Subcutaneous abdominal adipose tissue (tissue), 5 donors: ENCODE measurements around the gene PAFAH1B1.
"Not testable (repeated sequence)": the region's sequence is repeated elsewhere in the genome, so short reads cannot be mapped to it uniquely, and the experiment has no call there.

Experiments
- H3K27ac ChIP-seq: one replicate; pipeline ENCODE4 v1.7.0; 2013; ENCODE audit warnings: low read depth, mild to moderate bottlenecking, inconsistent platforms, low read length, moderate library complexity
- H3K27me3 ChIP-seq, 5 donors: one replicate each; pipeline ENCODE4 v1.7.0; 2013; ENCODE audit warnings: low read length in 5 of 5, inconsistent platforms in 1 of 5; ENCODE audit not compliant: control insufficient read depth in 5 of 5, insufficient read depth in 4 of 5
- H3K36me3 ChIP-seq, 5 donors: one replicate each; pipeline ENCODE4 v1.7.0; 2013; ENCODE audit warnings: low read length in 5 of 5; ENCODE audit not compliant: control insufficient read depth in 5 of 5, insufficient read depth in 5 of 5
- H3K4me1 ChIP-seq, 5 donors: one replicate each; pipeline ENCODE4 v1.7.0; 2013; ENCODE audit warnings: low read length in 5 of 5, mild to moderate bottlenecking in 3 of 5, moderate library complexity in 1 of 5; ENCODE audit not compliant: control insufficient read depth in 5 of 5, insufficient read depth in 5 of 5
- H3K4me3 ChIP-seq, 5 donors: one replicate each; pipeline ENCODE4 v1.7.0; 2013; ENCODE audit warnings: low read length in 5 of 5, low read depth in 1 of 5
- H3K9ac ChIP-seq, 5 donors: one replicate each; pipeline ENCODE4 v1.7.0; 2013; ENCODE audit warnings: low read length in 5 of 5, mild to moderate bottlenecking in 4 of 5, moderate library complexity in 3 of 5
- H3K9me3 ChIP-seq, 5 donors: one replicate each; pipeline ENCODE4 v1.7.0; 2013; ENCODE audit warnings: low read length in 5 of 5; ENCODE audit not compliant: control insufficient read depth in 5 of 5
- donor health status: healthy.
- donor health status: healthy.
- donor health status: healthy.
- donor health status: healthy.
- donor health status: healthy.

PAFAH1B1 gene

DNA sequence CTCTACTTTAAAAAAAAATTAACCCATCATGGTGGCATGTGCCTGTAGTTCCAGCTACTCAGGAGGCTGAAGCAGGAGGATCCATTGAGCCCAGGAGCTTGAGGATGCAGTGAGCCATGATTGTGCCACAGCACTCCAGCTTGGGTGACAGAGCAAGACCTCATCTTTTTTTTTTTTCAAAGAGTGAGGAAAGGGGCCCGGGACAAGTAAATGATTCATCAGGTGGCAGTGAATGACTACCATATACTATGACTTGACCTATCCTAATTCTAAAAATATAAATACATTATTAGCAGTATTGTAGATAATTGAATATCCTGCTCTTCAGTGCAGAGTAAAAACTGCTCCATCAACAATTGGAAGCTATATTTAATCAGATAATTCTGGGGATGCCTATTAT lies 62.8 kb downstream of the PAFAH1B1 start:
- no peaks in the 10 kb centered on the region for H3K9me3 ChIP-seq
- H3K4me3 ChIP-seq: no peak overlapping the region
- no peaks in the 10 kb centered on the region for H3K27me3 ChIP-seq
- H3K36me3 ChIP-seq: peaks cover 0 to 8% (median 5%) of the 10 kb centered on the region in 5 donors
- no peak overlapping the region for H3K9ac ChIP-seq
- H3K4me1 ChIP-seq: peaks cover 2 to 15% (median 9%) of the 10 kb centered on the region in 5 donors
- H3K27ac ChIP-seq: no peak overlapping the region

DNA sequence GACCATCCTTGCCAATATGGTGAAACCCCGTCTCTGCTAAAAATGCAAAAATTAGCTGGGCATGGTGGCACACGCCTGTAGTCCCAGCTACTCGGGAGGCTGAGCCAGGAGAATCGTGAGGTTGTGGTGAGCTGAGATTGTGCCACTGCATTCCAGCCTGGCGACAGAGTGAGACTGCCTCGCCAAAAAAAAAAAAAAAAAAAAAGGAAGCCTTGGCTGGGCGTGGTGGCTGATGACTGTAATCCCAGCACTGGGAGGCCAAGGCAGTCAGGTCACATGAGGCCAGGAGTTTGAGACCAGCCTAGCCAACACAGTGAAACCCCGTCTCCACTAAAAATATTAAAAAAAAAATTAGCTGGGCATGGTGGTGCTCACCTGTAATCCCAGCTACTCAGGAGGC lies 65.9 kb downstream of the PAFAH1B1 start:
- H3K27me3 ChIP-seq, H3K4me3 ChIP-seq, H3K9me3 ChIP-seq, H3K27ac ChIP-seq, H3K36me3 ChIP-seq, H3K9ac ChIP-seq: not testable (repeated sequence)
- H3K4me1 ChIP-seq: peaks cover 2 to 25% (median 10%) of the 10 kb centered on the region in 5 donors

DNA sequence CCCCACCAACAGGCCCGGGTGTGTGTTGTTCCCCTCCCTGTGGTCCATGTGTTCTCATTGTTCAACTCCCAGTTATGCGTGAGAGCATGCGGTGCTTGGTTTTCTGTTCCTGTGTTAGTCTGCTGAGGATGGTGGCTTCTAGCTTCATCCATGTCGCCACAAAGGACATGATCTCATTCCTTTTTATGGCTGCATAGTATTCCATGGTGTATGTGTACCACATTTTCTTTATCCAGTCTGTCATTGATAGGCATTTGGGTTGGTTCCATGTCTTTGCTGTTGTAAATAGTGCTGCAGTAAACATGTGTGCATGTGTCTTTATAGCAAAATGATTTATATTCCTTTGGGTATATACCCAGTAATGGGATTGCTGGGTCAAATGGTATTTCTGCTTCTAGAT lies 67.0 kb downstream of the PAFAH1B1 start:
- H3K9ac ChIP-seq, H3K4me3 ChIP-seq, H3K9me3 ChIP-seq, H3K27ac ChIP-seq, H3K27me3 ChIP-seq, H3K36me3 ChIP-seq: not testable (repeated sequence)
- H3K4me1 ChIP-seq: peaks cover 2 to 25% (median 10%) of the 10 kb centered on the region in 5 donors

DNA sequence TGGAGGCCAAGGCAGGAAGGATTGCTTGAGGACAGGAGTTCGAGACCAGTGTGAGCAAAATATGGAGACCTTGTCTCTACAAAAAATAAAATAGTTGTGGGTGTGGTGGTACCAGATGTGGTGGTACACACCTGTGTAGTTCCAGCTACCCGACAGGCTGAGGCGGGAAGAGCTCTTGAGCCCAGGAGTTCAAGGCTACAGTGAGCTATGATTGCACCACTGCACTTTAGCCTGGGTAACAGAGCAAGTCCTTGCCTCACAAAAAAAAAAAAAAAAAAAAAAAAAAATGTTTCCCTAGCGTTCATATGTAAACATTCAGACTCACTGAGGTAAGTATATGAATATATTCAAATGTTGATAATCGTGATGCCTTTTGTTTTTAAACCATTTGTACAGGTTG lies 78.6 kb downstream of the PAFAH1B1 start:
- H3K36me3 ChIP-seq: peaks cover 35 to 76% (median 56%) of the 10 kb centered on the region in 5 donors

DNA sequence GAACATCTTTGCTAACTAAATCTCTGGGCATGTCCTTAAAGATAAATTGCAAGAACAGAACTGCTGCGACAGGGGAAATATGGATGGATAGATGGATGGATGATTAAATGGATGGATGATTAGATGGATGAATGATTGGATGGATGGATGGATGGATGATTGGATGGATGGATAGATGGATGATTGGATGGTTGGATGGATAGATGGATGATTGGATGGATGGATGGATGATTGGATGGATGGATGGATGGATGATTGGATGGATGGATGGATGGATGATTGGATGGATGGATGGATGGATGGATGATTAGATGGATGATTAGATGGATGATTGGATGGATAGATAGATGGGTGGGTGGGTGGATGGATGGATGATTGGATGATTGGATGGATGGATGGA lies 85.8 kb downstream of the PAFAH1B1 start:
- H3K4me3 ChIP-seq, H3K27me3 ChIP-seq, H3K27ac ChIP-seq, H3K4me1 ChIP-seq, H3K9me3 ChIP-seq, H3K9ac ChIP-seq: not testable (repeated sequence)
- peaks cover 42 to 81% (median 59%) of the 10 kb centered on the region in 5 donors for H3K36me3 ChIP-seq

More for the DNA sequence above, 78.6 kb downstream of the PAFAH1B1 start:
- Histone ChIP-seq H3K9me3 (no peaks in the 10 kb centered on the region), H3K27ac (no peak overlapping the region), H3K4me1 (no peaks in the 10 kb centered on the region), H3K9ac (no peak overlapping the region), H3K4me3 (no peak overlapping the region), H3K27me3 (no peaks in the 10 kb centered on the region)

DNA sequence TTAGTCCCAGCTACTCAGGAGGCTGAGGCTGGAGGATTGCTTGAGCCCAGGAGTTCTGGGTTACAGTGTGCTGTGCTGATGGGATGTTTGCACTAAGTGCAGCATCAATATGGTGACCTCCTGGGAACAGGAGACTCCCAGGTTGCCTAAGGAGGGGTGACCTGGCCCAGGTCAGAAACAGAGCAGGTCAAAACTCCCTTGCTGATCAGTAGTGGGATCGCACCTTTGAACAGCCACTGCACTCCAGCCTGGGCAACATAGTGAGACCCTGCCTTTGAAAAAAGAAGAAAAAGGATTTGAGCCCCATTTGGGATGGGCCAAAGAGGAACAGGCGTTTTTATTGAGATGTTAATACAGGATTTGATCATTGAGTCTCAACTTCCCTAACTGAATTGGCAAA lies 87.5 kb downstream of the PAFAH1B1 start:
- Histone ChIP-seq H3K9ac (no peak overlapping the region), H3K4me1 (peaks cover 0 to 7% (median under 1%) of the 10 kb centered on the region in 5 donors), H3K27ac (no peak overlapping the region), H3K27me3 (no peaks in the 10 kb centered on the region), H3K4me3 (no peak overlapping the region), H3K9me3 (no peaks in the 10 kb centered on the region), H3K36me3 (peaks cover 43 to 80% (median 60%) of the 10 kb centered on the region in 5 donors)

DNA sequence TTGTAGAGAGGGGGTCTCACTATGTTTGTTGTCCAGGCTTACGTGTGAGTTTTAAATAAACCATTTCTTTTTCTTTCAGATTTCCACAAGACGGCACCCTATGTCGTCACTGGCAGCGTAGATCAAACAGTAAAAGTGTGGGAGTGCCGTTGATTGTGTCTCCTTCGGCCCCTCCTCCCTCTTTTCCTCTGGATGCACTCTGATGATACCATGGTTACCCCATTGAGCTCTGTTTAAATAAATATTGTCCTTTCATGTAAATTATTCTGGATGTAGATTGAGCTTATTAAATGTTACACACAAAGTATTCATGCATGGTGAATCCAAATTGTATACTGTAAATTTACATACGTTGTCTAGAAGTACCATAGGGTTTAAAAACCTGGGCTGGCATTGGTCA lies 88.2 kb downstream of the PAFAH1B1 start:
- H3K9me3 ChIP-seq: no peaks in the 10 kb centered on the region
- no peak overlapping the region for H3K27ac ChIP-seq
- peaks cover 0 to 9% (median 4%) of the 10 kb centered on the region in 5 donors for H3K4me1 ChIP-seq
- peaks cover 39 to 73% (median 57%) of the 10 kb centered on the region in 5 donors for H3K36me3 ChIP-seq
- H3K9ac ChIP-seq: no peak overlapping the region
- H3K27me3 ChIP-seq: no peaks in the 10 kb centered on the region
- no peak overlapping the region for H3K4me3 ChIP-seq

DNA sequence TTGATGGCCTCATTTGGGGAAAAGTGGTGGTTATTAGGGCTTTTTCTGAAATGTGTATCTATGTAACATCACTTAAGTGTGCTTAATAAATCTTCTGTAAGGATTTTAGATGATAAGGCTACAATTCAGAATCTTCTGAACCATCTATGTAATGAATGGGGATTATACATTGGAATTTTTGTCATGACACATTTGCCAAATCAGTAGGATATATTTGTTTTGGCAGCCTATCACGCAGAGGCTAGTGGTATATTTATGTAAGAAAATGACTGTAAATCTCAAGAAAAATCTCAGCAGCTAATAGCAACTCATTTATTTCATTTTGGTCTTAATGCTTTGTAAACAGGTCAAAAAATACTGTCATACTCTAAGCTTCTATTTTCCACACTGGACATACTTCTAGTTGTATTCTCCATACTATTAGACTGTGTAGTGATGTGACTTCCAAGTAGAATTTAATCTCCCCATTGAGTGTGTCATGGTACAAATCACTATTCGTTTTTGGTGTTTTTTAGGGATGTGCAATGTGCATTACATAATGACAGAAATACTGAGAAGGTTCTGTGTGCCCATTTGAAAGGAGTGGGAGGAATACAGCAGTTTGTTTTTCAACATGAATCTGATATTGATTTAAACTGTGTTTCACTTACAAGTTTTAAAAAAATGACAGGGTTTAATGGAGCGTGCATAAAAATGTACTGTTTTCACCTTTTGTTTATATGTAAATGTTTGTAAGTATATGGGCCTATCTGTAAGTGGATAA lies 88.9 kb downstream of the PAFAH1B1 start:
- no peaks in the 10 kb centered on the region for H3K27me3 ChIP-seq
- no peak overlapping the region for H3K4me3 ChIP-seq
- peaks cover 2 to 15% (median 11%) of the 10 kb centered on the region in 5 donors for H3K4me1 ChIP-seq
- peaks cover 35 to 68% (median 54%) of the 10 kb centered on the region in 5 donors for H3K36me3 ChIP-seq
- H3K9ac ChIP-seq: no peak overlapping the region
- H3K9me3 ChIP-seq: no peaks in the 10 kb centered on the region
- no peak overlapping the region for H3K27ac ChIP-seq

DNA sequence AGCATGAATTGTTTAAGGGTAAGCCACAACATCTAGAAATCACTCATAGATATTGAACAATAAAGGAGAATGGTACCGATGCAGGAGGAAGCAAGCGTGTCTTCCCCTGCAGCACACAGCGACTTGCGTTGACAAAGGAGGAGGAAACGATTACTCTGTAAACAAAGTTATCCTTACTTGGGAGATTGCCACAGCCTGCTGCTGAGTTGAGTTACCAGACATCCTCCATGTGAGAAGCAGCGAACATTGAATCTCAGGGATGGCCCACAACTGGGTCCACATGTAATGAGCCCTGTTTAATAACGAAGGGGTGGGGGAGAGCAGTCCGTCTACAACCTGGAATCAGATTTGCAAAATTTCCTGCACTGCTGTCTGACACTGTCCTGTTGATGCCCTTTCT lies 90.5 kb downstream of the PAFAH1B1 start:
- peaks cover 35 to 62% (median 48%) of the 10 kb centered on the region in 5 donors for H3K36me3 ChIP-seq
- H3K4me3 ChIP-seq: no peak overlapping the region
- H3K27me3 ChIP-seq: no peaks in the 10 kb centered on the region
- H3K27ac ChIP-seq: no peak overlapping the region
- H3K9ac ChIP-seq: no peak overlapping the region
- H3K4me1 ChIP-seq: peaks cover 2 to 22% (median 13%) of the 10 kb centered on the region in 5 donors
- no peaks in the 10 kb centered on the region for H3K9me3 ChIP-seq

DNA sequence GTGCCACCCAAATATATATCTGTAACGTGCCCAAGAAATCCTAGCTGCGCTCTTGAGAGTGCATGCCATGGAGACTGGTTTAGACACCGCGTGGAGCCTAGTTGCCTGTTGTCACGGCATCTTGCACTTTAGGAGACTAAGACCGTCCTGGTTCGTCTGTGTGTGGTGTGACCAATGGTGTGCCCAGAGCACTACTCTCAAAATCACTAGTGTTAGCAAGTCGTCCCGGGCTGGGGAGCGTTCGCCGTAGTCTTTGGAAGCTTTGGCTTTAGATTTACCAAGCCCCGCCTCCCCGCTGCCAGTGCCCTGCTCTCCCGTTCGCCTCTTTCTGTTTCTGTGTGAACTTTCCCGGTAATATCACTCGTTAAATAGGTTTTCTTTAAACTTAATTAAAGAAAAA lies 91.1 kb downstream of the PAFAH1B1 start:
- H3K4me1 ChIP-seq: peaks cover 2 to 29% (median 13%) of the 10 kb centered on the region in 5 donors
- H3K36me3 ChIP-seq: peaks cover 35 to 61% (median 49%) of the 10 kb centered on the region in 5 donors
- no peak overlapping the region for H3K4me3 ChIP-seq
- H3K9ac ChIP-seq: no peak overlapping the region
- no peaks in the 10 kb centered on the region for H3K27me3 ChIP-seq
- no peak overlapping the region for H3K27ac ChIP-seq
- no peaks in the 10 kb centered on the region for H3K9me3 ChIP-seq
